GM19240 (cell line): ENCODE measurements around the gene RAB40AL.

Experiments used
- DNase-seq: peaks from one replicate; pipeline ENCODE4 v3.0.0; 2011; ENCODE audit warnings: low spot score; ENCODE audit not compliant: insufficient read length

RAB40AL gene

DNA sequence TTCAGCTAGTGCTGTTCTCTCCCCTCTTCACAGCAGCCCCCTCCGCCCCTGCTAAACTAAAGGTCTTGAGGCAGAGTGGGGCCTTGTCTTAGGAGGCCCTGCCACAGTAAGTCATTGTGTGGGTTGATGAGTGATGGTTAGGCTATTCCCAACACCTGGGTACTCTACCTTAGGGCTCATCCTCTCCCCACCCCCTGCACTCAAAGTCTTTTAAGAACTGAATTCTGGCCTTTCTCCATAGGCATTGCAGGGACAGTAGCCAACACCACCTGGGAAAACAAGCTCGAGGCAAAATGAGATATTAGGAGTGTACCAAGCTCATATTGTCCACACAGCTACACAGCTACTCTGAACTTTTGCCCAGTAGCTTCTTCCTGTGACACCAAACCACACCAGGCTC is 42.5 kb downstream of the RAB40AL start:
- DNase-seq = no peak

DNA sequence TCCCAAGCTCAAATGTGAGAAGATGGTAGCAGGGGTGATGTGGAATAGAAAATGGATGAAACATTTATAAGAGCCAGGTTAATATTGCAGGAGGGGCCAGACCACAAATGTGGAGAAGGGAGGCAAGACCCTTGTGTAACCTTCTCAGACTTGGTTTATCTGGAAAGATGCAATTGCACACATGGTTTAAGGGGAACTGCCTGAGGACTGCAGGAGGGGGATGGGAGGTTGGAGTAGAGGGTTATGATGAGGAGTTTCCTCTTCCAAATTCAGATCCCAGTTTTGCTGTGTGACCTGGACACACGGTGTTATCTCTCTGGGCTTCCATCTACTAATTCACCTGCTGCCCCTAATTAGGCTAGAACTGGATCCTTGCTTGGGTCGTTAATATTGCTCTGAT is 46.1 kb downstream of the RAB40AL start:
- no peak for DNase-seq

DNA sequence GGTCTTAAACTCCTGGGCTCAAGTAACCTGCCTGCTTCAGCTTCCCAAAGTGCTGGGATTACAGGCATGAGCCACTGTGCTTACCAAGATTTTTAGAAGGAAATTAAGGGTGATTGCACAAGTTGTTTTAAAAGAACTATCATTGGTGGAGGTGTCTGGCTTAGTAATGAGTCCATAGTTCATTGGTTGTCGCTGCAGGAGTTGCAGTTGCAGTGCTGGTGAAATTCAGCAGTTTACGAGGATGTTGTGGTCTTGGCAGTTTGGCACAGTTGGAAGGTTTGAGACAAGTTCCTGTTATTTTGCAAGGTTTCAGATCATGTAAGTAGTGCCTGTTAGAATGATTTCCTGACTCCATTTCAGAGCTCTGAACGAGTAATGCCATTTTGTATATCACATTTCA is 48.1 kb downstream of the RAB40AL start:
- no peak for DNase-seq
